IMR-90 (cell line): Measurements from ENCODE around the gene CECR2. TPM values are rescaled to one million over a fixed set of nuclear protein-coding genes. Genes with fewer than 3 reads are reported as not detected.

Source experiments
- ATAC-seq: fragments of 200-7000 bp; cut with Tn5 transposase; 2 replicates; pipeline ENCODE4 v1.9.1; 2020; ENCODE audit warnings: low read depth, mild to moderate bottlenecking, moderate library complexity
- BruUV-seq: library from RNA; stranded (reverse); fragments of 400-500 nt; replicated peaks from 2 replicates; lab custom pipeline; 2021; lab: Mats Ljungman, UMichigan
- CTCF ChIA-PET: fragments of 300-600 bp; formaldehyde crosslinking; extraction: SDS; loops from one replicate; lab custom pipeline; 2021; ENCODE audit warnings: antibody characterized with exemption; lab: Yijun Ruan, JAX
- POLR2A ChIA-PET: fragments of 300-600 bp; sonication (Branson Sonifier 250); formaldehyde crosslinking; loops from one replicate; lab custom pipeline; 2022; ENCODE audit warnings: antibody characterized with exemption; ENCODE audit not compliant: unreplicated experiment; lab: Charles Lee
- DNase-seq: peaks from one replicate; pipeline ENCODE4 v3.0.0; 2013
- H2AFZ ChIP-seq: replicated peaks from 2 replicates; pipeline ENCODE3; 2013; ENCODE audit warnings: low read length, mild to moderate bottlenecking; ENCODE audit not compliant: poor library complexity
- H2AK5ac ChIP-seq: 2 replicates; pipeline ENCODE4 v1.6.1; 2013; ENCODE audit warnings: low read depth, low read length, inconsistent platforms
- H2AK9ac ChIP-seq: replicated peaks from 2 replicates; pipeline ENCODE3; 2013; ENCODE audit warnings: mild to moderate bottlenecking, low read depth, low read length, moderate library complexity; ENCODE audit not compliant: poor library complexity
- H2BK120ac ChIP-seq: 2 replicates; pipeline ENCODE4 v1.6.1; 2013; ENCODE audit warnings: low read depth, low read length, inconsistent platforms
- H2BK15ac ChIP-seq: 3 replicates; pipeline ENCODE4 v1.6.1; 2013; ENCODE audit warnings: low read depth, low read length, inconsistent platforms
- H2BK20ac ChIP-seq: 2 replicates; pipeline ENCODE4 v1.6.1; 2013; ENCODE audit warnings: low read depth, mild to moderate bottlenecking, inconsistent platforms, low read length, moderate library complexity
- H2BK5ac ChIP-seq: 2 replicates; pipeline ENCODE4 v1.6.1; 2013; ENCODE audit warnings: mild to moderate bottlenecking, low read depth, low read length, inconsistent platforms; ENCODE audit not compliant: poor library complexity, severe bottlenecking
- H3K14ac ChIP-seq: replicated peaks from 2 replicates; pipeline ENCODE4 v1.6.1; 2013; ENCODE audit warnings: low read depth, low read length, inconsistent platforms
- H3K18ac ChIP-seq: 2 replicates; pipeline ENCODE4 v1.6.1; 2013; ENCODE audit warnings: low read depth, low read length, control low read depth
- H3K23ac ChIP-seq: 2 replicates; pipeline ENCODE4 v1.6.1; 2013; ENCODE audit warnings: low read depth, low read length, inconsistent platforms
- H3K27ac ChIP-seq: 2 replicates; pipeline ENCODE4 v1.5.1; 2013; ENCODE audit warnings: mild to moderate bottlenecking, control low read depth, low read length; ENCODE audit not compliant: insufficient read depth
- H3K27me3 ChIP-seq: 2 replicates; pipeline ENCODE4 v1.6.1; 2013; ENCODE audit warnings: low read length; ENCODE audit not compliant: control insufficient read depth, insufficient read depth
- H3K36me3 ChIP-seq: 2 replicates; pipeline ENCODE4 v1.6.1; 2013; ENCODE audit warnings: low read length, mixed read lengths; ENCODE audit not compliant: control insufficient read depth, insufficient read depth
- H3K4ac ChIP-seq: 2 replicates; pipeline ENCODE4 v1.6.1; 2013; ENCODE audit warnings: low read depth, low read length, inconsistent platforms
- H3K4me1 ChIP-seq: 2 replicates; pipeline ENCODE4 v1.6.1; 2013; ENCODE audit warnings: low read length, mixed read lengths; ENCODE audit not compliant: control insufficient read depth, insufficient read depth
- H3K4me2 ChIP-seq: 2 replicates; pipeline ENCODE4 v1.6.1; 2013; ENCODE audit warnings: low read depth, mild to moderate bottlenecking, control low read depth, low read length, moderate library complexity
- H3K4me3 ChIP-seq: 2 replicates; pipeline ENCODE4 v1.5.1; 2013; ENCODE audit warnings: low read depth, mild to moderate bottlenecking, control low read depth, low read length, moderate library complexity; ENCODE audit not compliant: insufficient read depth
- H3K56ac ChIP-seq: 2 replicates; pipeline ENCODE4 v1.6.1; 2013; ENCODE audit warnings: low read length, inconsistent platforms; ENCODE audit not compliant: insufficient read depth; ENCODE audit errors: extremely low read depth
- H3K79me1 ChIP-seq, 2 experiments: 2 replicates each; pipeline ENCODE4 v1.6.1; 2013; ENCODE audit warnings: low read length in 2 of 2, inconsistent platforms in 1 of 2, low read depth in 1 of 2
- H3K9ac ChIP-seq: 2 replicates; pipeline ENCODE4 v1.6.1; 2013; ENCODE audit warnings: low read depth, low read length, control low read depth
- H3K9me1 ChIP-seq: 2 replicates; pipeline ENCODE4 v1.6.1; 2013; ENCODE audit warnings: low read length, inconsistent platforms; ENCODE audit not compliant: insufficient read depth
- H3K9me3 ChIP-seq: 2 replicates; pipeline ENCODE4 v1.6.1; 2013; ENCODE audit warnings: low read length; ENCODE audit not compliant: control insufficient read depth, insufficient read depth
- H4K20me1 ChIP-seq: 2 replicates; pipeline ENCODE4 v1.6.1; 2013; ENCODE audit warnings: low read length, inconsistent platforms; ENCODE audit not compliant: insufficient read depth
- H4K5ac ChIP-seq: 2 replicates; pipeline ENCODE4 v1.6.1; 2013; ENCODE audit warnings: mild to moderate bottlenecking, low read depth, low read length, control low read depth
- H4K8ac ChIP-seq, 2 experiments: 2 replicates each; pipeline ENCODE4 v1.6.1; 2013; ENCODE audit warnings: low read depth in 2 of 2, low read length in 2 of 2, control low read depth in 1 of 2, inconsistent platforms in 1 of 2
- H4K91ac ChIP-seq: 2 replicates; pipeline ENCODE4 v1.6.1; 2013; ENCODE audit warnings: low read depth, low read length, inconsistent platforms; ENCODE audit not compliant: insufficient read depth
- CEBPB ChIP-seq: IDR thresholded peaks from 2 replicates; pipeline ENCODE4 v1.6.1; 2012; ENCODE audit warnings: low read depth, low read length, improper control_type of control experiment
- CHD1 ChIP-seq: IDR thresholded peaks from 2 replicates; pipeline ENCODE4 v1.6.1; 2012; ENCODE audit warnings: low read depth, low read length, improper control_type of control experiment
- CTCF ChIP-seq: conservative IDR thresholded peaks from 2 replicates; pipeline ENCODE4 v1.5.1; 2012; ENCODE audit warnings: mild to moderate bottlenecking, low read depth, low read length, improper control_type of control experiment
- ELK1 ChIP-seq: fragments of 150-350 bp; IDR thresholded peaks from 2 replicates; pipeline ENCODE4 v1.6.1; 2016; ENCODE audit warnings: low read depth, mild to moderate bottlenecking, low read length, moderate library complexity, borderline replicate concordance
- FOS ChIP-seq: fragments of 150-350 bp; IDR thresholded peaks from 2 replicates; pipeline ENCODE4 v1.6.1; 2016; ENCODE audit warnings: low read depth, low read length
- MAFK ChIP-seq: IDR thresholded peaks from 2 replicates; pipeline ENCODE4 v1.6.1; 2012; ENCODE audit warnings: low read depth, low read length, improper control_type of control experiment
- MAZ ChIP-seq: IDR thresholded peaks from 2 replicates; pipeline ENCODE4 v1.6.1; 2012; ENCODE audit warnings: low read depth, mild to moderate bottlenecking, low read length, improper control_type of control experiment, moderate library complexity, borderline replicate concordance
- NFE2L2 ChIP-seq: fragments of 150-350 bp; IDR thresholded peaks from 2 replicates; pipeline ENCODE4 v1.6.1; 2016; ENCODE audit warnings: low read depth, mild to moderate bottlenecking, low read length
- RCOR1 ChIP-seq: IDR thresholded peaks from 2 replicates; pipeline ENCODE4 v1.6.1; 2012; ENCODE audit warnings: mild to moderate bottlenecking, low read length, improper control_type of control experiment; ENCODE audit not compliant: insufficient replicate concordance
- WGBS, 2 experiments: methylation state at CpG; one replicate each; pipeline versions ENCODE4 v1.1.5 to v1.1.7; 2013; ENCODE audit warnings: missing lambda C conversion rate in 2 of 2; ENCODE audit not compliant: insufficient read length in 1 of 2; ENCODE audit errors: extremely low coverage in 2 of 2; 5-methylcytosine and 5-hydroxymethylcytosine counted together
- dilution Hi-C: fragments of 300-500 bp; cut with HindIII; formaldehyde crosslinking; loops from one replicate; pipeline ENCODE4 v1.14.3; 2018; ENCODE audit warnings: low sequenced_read_pairs; ENCODE audit not compliant: unreplicated experiment
- in situ Hi-C: fragments of 300-500 bp; cut with MboI; formaldehyde crosslinking; loops from 3 replicates; pipeline ENCODE4 v1.14.3; 2019; ENCODE audit warnings: low sequenced_read_pairs, inconsistent platforms, mixed read lengths
- intact Hi-C: fragments of 100-400 bp; cut with micrococcal nuclease; formaldehyde crosslinking; loops from 2 replicates; pipeline ENCODE4 v1.10.0; 2022
- polyA plus RNA-seq, 3 experiments: library from polyadenylated mRNA; depleted of rRNA; stranded (reverse); fragments of >200 nt; gene quantifications; 2 replicates each; pipeline ENCODE4 v1.2.3, GENCODE V29; 2012; ENCODE audit warnings: low replicate concordance in 1 of 3
- total RNA-seq: library from RNA; depleted of rRNA; stranded (reverse); fragments of >200 nt; gene quantifications from 2 replicates; pipeline ENCODE4 v1.2.3, GENCODE V29; 2012

Gene CECR2
- total and polyA plus RNA-seq, 2 of the 4 experiments (the other 2 are of a cell fraction) = under 0.01 TPM; not detected in 1

- TF ChIP-seq MAZ (no peak), MAFK (no peak), ELK1 (no peak), CTCF (no peak), CHD1 (no peak), CEBPB (no peak), NFE2L2 (no peak), FOS (no peak), RCOR1 (no peak)
Measured at GRCh38 chr22:17373855-17374254, 4.6 kb downstream of the CECR2 start.

More at GRCh38 chr22:17373855-17374254, 4.6 kb downstream of the CECR2 start:
- H3K4me3 ChIP-seq = no peak overlapping the region
- H3K9me1 ChIP-seq = no peaks in the 10 kb centered on the region
- H3K79me1 ChIP-seq = no peaks in the 10 kb centered on the region
- ChIA-PET CTCF (no interaction called here), POLR2A (no interaction called here)
- H2BK15ac ChIP-seq = no peak overlapping the region
- H4K8ac ChIP-seq = no peak overlapping the region
- H2AK5ac ChIP-seq = no peak overlapping the region
- dilution Hi-C loops = no loop called here
- H3K27me3 ChIP-seq = peaks cover 24% of the 10 kb centered on the region
- no peak overlapping the region for H4K5ac ChIP-seq
- H3K36me3 ChIP-seq = no peaks in the 10 kb centered on the region
- H3K14ac ChIP-seq = no peak overlapping the region
- 50% methylated on average over 2 of the region's 4 CpGs; no CpG with 5 or more reads in 1 of the 2 experiments for WGBS, 2 experiments
- no peak overlapping the region for H3K4ac ChIP-seq
- no peak overlapping the region for H2BK120ac ChIP-seq
- no peak overlapping the region for H3K9ac ChIP-seq
- DNase-seq = no peak
- no TSS peak for BruUV-seq
- no peak overlapping the region for H3K56ac ChIP-seq
- intact Hi-C loops = loop anchor here (10.0 kb wide), 1 partner anchor 61 kb away; no protein-coding TSS in a partner anchor
- H2BK20ac ChIP-seq = no peak overlapping the region
- H2AK9ac ChIP-seq = no peak overlapping the region
- no peak overlapping the region for H3K23ac ChIP-seq
- no peaks in the 10 kb centered on the region; the same call in 1 of the 2 replicates for H3K9me3 ChIP-seq
- H3K27ac ChIP-seq = no peak overlapping the region
- in situ Hi-C loops = no loop called here
- no peak overlapping the region for H2AFZ ChIP-seq
- no peak for ATAC-seq
- H3K4me2 ChIP-seq = no peak overlapping the region
- H3K4me1 ChIP-seq = peaks cover 2% of the 10 kb centered on the region; the same call in 1 of the 2 replicates
- H3K18ac ChIP-seq = no peak overlapping the region
- no peaks in the 10 kb centered on the region for H4K20me1 ChIP-seq
- H4K91ac ChIP-seq = no peak overlapping the region
- no peak overlapping the region for H2BK5ac ChIP-seq
